Neural progenitor cell (in vitro differentiated cells): Measurements from ENCODE around the gene NIPAL3.

Experiments used
- EZH2 ChIP-seq: fragments of 200-600 bp; sonication (generic); IDR thresholded peaks from 2 replicates; pipeline ENCODE4 v1.6.1; 2017; ENCODE audit warnings: antibody characterized with exemption, mild to moderate bottlenecking, moderate library complexity
- EZH2phosphoT487 ChIP-seq: fragments of 200-600 bp; sonication (generic); IDR thresholded peaks from 2 replicates; pipeline ENCODE4 v1.6.1; 2017; ENCODE audit warnings: antibody characterized with exemption
- TF ChIP-seq, protein P1 (sequence below): fragments of 200-600 bp; sonication (generic); IDR thresholded peaks from 2 replicates; pipeline ENCODE4 v1.5.1; 2017; ENCODE audit warnings: antibody characterized with exemption, mild to moderate bottlenecking

DNA sequence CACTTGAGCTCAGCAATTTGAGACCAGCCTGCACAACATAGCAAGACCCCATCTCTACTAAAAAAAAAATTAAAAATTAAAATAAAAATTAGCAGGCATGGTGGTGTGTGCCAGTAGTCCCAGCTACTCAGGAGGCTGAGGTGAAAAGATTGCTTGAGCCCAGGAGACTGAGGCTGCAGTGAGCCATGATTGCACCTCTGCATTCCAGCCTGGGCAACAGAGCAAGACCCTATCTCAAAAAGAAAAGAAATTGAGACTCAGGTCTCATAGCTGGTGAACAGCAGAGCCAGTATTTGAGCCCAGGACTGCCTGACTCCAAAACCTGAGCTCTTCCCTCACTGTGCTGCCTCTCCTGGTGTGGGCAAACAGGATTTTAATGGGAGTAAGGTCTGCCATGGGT, 58.6 kb downstream of the NIPAL3 start:
- TF ChIP-seq, protein P1, sequence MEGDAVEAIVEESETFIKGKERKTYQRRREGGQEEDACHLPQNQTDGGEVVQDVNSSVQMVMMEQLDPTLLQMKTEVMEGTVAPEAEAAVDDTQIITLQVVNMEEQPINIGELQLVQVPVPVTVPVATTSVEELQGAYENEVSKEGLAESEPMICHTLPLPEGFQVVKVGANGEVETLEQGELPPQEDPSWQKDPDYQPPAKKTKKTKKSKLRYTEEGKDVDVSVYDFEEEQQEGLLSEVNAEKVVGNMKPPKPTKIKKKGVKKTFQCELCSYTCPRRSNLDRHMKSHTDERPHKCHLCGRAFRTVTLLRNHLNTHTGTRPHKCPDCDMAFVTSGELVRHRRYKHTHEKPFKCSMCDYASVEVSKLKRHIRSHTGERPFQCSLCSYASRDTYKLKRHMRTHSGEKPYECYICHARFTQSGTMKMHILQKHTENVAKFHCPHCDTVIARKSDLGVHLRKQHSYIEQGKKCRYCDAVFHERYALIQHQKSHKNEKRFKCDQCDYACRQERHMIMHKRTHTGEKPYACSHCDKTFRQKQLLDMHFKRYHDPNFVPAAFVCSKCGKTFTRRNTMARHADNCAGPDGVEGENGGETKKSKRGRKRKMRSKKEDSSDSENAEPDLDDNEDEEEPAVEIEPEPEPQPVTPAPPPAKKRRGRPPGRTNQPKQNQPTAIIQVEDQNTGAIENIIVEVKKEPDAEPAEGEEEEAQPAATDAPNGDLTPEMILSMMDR: no peak
- no peak for TF ChIP-seq EZH2
- no peak for TF ChIP-seq EZH2phosphoT487
